Adrenal gland (tissue), 12 donors: Measurements from ENCODE around the gene EPB41L2. TPM values are rescaled to one million over a fixed set of nuclear protein-coding genes. Genes with fewer than 3 reads are reported as not detected.

ENCODE experiments used
- DNase-seq, 7 donors: peaks; one replicate each; pipeline ENCODE4 v3.0.0-alpha.2; 2019 to 2020
- H3K27ac ChIP-seq, 5 donors: fragments of 200-600 bp; sonication (generic) in 4 of 5; 1 replicate in 3 of 5; 2 replicates in 2 of 5; pipeline versions ENCODE4 v1.5.1 to v1.8.0; 2016 to 2020; ENCODE audit warnings: mild to moderate bottlenecking in 1 of 5
- H3K27me3 ChIP-seq: fragments of 200-600 bp; 2 replicates; pipeline ENCODE4 v1.8.0; 2021
- H3K36me3 ChIP-seq, 2 donors: fragments of 200-600 bp; replicated peaks in 1 of 2; 1 replicate in 1 of 2; 2 replicates in 1 of 2; pipeline versions ENCODE4 v1.5.1 to v1.8.0; 2018 to 2022
- H3K4me1 ChIP-seq, 2 donors: fragments of 200-600 bp; replicated peaks in 1 of 2; 1 replicate in 1 of 2; 2 replicates in 1 of 2; pipeline versions ENCODE4 v1.5.1 to v1.8.0; 2018 to 2021
- H3K4me3 ChIP-seq, 4 donors: fragments of 200-600 bp; sonication (generic) in 3 of 4; one replicate each; pipeline ENCODE4 v1.5.1; 2016 to 2018
- H3K9me3 ChIP-seq, 3 donors: fragments of 200-600 bp; sonication (generic) in 1 of 3; replicated peaks in 1 of 3; 1 replicate in 2 of 3; 2 replicates in 1 of 3; pipeline versions ENCODE4 v1.5.1 to v1.8.0; 2016 to 2021
- CTCF ChIP-seq, 6 experiments: fragments of 450-650 bp in 4 of 6; fragments of 200-600 bp in 2 of 6; sonication (generic) in 1 of 6; IDR thresholded peaks; 1 replicate in 5 of 6; 2 replicates in 1 of 6; pipeline versions ENCODE4 v1.5.1 to v1.8.0; 2016 to 2021; ENCODE audit warnings: antibody characterized with exemption in 6 of 6, mild to moderate bottlenecking in 2 of 6, moderate library complexity in 1 of 6
- POLR2A ChIP-seq, 2 donors: fragments of 450-650 bp; IDR thresholded peaks; one replicate each; pipeline ENCODE4 v1.6.1; 2017; ENCODE audit warnings: antibody characterized with exemption in 2 of 2, mild to moderate bottlenecking in 2 of 2, moderate library complexity in 1 of 2
- WGBS, 4 donors: extraction: QIAGEN DNeasy Blood & Tissue Kit in 2 of 4; methylation state at CpG; one replicate each; pipeline versions ENCODE4 v1.1.5 to v1.1.7; 2013 to 2017; 5-methylcytosine and 5-hydroxymethylcytosine counted together
- intact Hi-C, 2 donors: fragments of 100-400 bp; cut with DNase I; formaldehyde crosslinking; loops; one replicate each; pipeline versions ENCODE4 v1.14.1 to v1.15.0; 2022 to 2023
- polyA plus RNA-seq, 3 donors: library from polyadenylated mRNA; stranded (reverse); fragments of 200-250 nt in 2 of 3; fragments of 350-450 nt in 1 of 3; fragmentation: Illumina TruSeq in 1 of 3; extraction: RNeasy Lipid Tissue Mini Kit (QIAGEN cat#74804) in 1 of 3; gene quantifications; one replicate each; pipeline ENCODE4 v1.2.3, GENCODE V29; 2013 to 2014
- total RNA-seq, 9 donors: library from RNA; depleted of rRNA in 4 of 9; stranded (reverse); fragments of >200 nt in 4 of 9; fragments of 120-200 nt in 1 of 9; fragmentation: NEBNext Ultra II Directional in 1 of 9; extraction: Animal tissue kit (Norgen Biotek cat#: 25700) in 1 of 9; gene quantifications; one replicate each; pipeline versions ENCODE4 v1.1.0 to v1.2.4, GENCODE V29; 2013 to 2023
- donor health status: healthy with polysubstance abuse.
- donor health status: Bipolar disorder and iron deficiency.
- donor health status: DM: yes; HTN: yes; CAD: no.
- donor health status: DM: no; HTN: no; CAD: no.
- donor health status: DM: no; HTN: no; CAD: no.
- donor health status: DM: yes; HTN: yes; CAD: no.

The EPB41L2 gene
- total and polyA plus RNA-seq, 12 donors: 30.6 to 101 (median 82.4) TPM

GRCh38 chr6:130796313-130796905, 266.6 kb downstream of the EPB41L2 start:
- intact Hi-C loops: no loop called here
- no peak overlapping the region for H3K4me3 ChIP-seq
- no peaks in the 10 kb centered on the region for H3K36me3 ChIP-seq
- DNase-seq: peak in 2 of 7 donors; percentile 18 to 31
- no peaks in the 10 kb centered on the region for H3K4me1 ChIP-seq
- no peaks in the 10 kb centered on the region for H3K27me3 ChIP-seq
- TF ChIP-seq CTCF (IDR thresholded peaks at IDR 0.05) (no peak), POLR2A (IDR thresholded peaks at IDR 0.05) (no peak)
- H3K27ac ChIP-seq: no peak overlapping the region
- H3K9me3 ChIP-seq: peaks cover 0 to 5% (median 0%) of the 10 kb centered on the region in 3 donors

- no peaks in the 10 kb centered on the region for H3K36me3 ChIP-seq
- WGBS, 4 donors: 45 to 61% (median 53%) methylated on average over 3 of the region's 3 CpGs
- no peak overlapping the region for H3K4me3 ChIP-seq
- no peak for DNase-seq
- no peaks in the 10 kb centered on the region for H3K4me1 ChIP-seq
- no peaks in the 10 kb centered on the region for H3K27me3 ChIP-seq
- no peaks in the 10 kb centered on the region for H3K9me3 ChIP-seq
- no peak overlapping the region for H3K27ac ChIP-seq
- intact Hi-C loops: no loop called here
- no peak for TF ChIP-seq POLR2A (IDR thresholded peaks at IDR 0.05)
- TF ChIP-seq CTCF (IDR thresholded peaks at IDR 0.05): no peak
These were observed 268.3 kb downstream of the EPB41L2 start for GRCh38 chr6:130794738-130795137.

GRCh38 chr6:130794010-130794697, 268.9 kb downstream of the EPB41L2 start:
- intact Hi-C loops: no loop called here
- Histone ChIP-seq H3K27ac (no peak overlapping the region), H3K27me3 (no peaks in the 10 kb centered on the region), H3K4me1 (no peaks in the 10 kb centered on the region), H3K9me3 (no peaks in the 10 kb centered on the region), H3K36me3 (no peaks in the 10 kb centered on the region), H3K4me3 (no peak overlapping the region)
- TF ChIP-seq POLR2A (IDR thresholded peaks at IDR 0.05): no peak
- no peak for TF ChIP-seq CTCF (IDR thresholded peaks at IDR 0.05)
- DNase-seq: no peak
- WGBS, 4 donors: 87 to 100% (median 92%) methylated on average over 1 of the region's 1 CpG

Other genes starting within 250 kb of the EPB41L2 start
- gene SMLR1, start 235.8 kb downstream of the EPB41L2 start, total RNA-seq: 1 to 10 TPM in 2 of 9 donors, under 1 TPM in 5, not detected in 2; 0.08 to 3.9 (median 0.42) TPM
- gene SMLR1, start 235.8 kb downstream of the EPB41L2 start, polyA plus RNA-seq: under 1 TPM in 2 of 3 donors, not detected in 1; 0.10 to 0.46 TPM
- gene AKAP7, start 72.2 kb upstream of the EPB41L2 start, total RNA-seq: 100 to 1,000 TPM in 2 of 9 donors, 10 to 100 TPM in 7; 36.2 to 165 (median 68.6) TPM
- gene AKAP7, start 72.2 kb upstream of the EPB41L2 start, polyA plus RNA-seq: 10 to 100 TPM; 48.3 to 61.4 (median 51.2) TPM